D721Med (cell line): ENCODE data around the gene FOXP1.

ENCODE experiments used
- DNase-seq: peaks from one replicate; pipeline ENCODE4 v3.0.0; 2011; ENCODE audit warnings: low spot score; ENCODE audit not compliant: insufficient read length
- FAIRE-seq: peaks from 2 replicates; lab custom pipeline; 2011; peaks lifted over from hg19 to GRCh38; lab: Jason Lieb, UNC
- CTCF ChIP-seq: IDR thresholded peaks from 2 replicates; pipeline ENCODE4 v1.5.1; 2012; ENCODE audit warnings: mild to moderate bottlenecking, control low read depth; ENCODE audit not compliant: insufficient read depth; ENCODE audit errors: missing control alignments

FOXP1 gene

DNA sequence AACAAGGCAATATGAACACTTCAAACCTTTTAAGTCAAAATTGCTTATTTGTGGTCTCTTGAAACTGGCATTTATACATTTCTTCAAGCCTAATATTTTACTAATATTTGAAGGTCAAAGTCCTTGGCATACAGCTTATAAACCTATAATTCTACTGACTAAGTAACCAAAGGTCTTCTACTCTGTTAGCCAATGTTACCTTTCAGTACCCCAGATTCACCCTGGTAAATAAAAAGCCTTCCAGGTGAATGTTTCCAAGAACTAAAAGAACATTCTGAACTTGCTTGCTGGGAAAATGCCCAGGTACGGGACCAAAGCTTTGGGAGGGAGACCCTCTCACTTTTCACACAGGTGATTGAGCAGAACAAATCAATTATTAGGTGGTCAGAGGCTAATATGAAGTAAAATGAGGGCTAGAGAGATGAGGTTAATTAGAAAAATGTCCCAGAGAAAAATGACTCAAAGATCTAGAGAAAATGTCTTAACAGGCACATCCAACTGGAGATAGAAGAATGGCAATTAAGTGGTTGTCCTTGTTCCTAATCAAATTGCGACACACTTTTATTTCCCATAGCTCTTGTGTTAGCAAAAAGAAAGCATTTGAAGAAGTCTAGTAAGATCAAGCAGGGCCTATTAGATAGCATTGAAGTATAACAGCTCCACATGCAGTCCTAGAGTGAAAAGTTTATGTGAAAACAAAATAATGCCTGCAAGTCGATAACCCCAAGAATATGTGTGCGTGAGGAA is 232.0 kb downstream of the FOXP1 start:
- FAIRE-seq: no peak
- no peak for DNase-seq
- TF ChIP-seq CTCF: no peak

DNA sequence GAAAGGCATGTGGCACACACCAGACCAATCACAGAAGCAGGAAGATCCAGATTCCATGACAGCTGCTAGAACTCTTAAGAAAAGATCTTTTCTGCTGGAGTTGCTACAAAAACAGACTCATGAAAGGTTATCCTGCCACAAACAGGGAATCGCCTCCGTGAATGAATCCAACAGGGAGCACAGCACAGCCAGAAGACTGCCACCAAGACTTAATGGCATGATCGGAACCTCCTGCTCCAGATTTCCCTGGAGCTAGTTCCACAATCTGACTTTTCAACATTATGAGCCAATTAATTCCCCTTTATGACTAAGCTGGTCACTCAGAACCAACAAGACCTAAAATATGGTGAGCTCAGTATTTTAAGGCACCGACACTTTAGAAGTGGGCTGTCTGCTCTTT is 232.5 kb downstream of the FOXP1 start:
- DNase-seq: no peak
- FAIRE-seq: no peak
- TF ChIP-seq CTCF: no peak

DNA sequence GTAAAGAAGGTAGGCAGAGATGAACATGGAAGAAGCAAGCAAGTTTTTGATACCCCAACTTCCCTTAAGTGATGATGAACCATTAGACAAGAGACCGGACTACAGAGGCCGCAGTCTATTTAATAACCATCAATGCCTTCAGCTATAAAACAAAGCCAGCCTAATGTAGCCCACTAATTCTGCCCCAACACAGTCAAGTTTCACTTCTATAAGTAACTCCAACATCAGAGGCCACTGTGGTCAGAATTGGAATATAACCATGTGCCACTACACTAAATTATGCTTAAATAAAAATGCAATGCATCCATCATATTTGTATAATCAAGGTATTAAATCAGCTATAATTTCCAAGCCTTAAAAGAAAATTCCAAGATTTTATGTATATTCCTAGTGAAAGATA is 234.7 kb downstream of the FOXP1 start:
- no peak for DNase-seq
- no peak for FAIRE-seq
- no peak for TF ChIP-seq CTCF

- no peak for TF ChIP-seq CTCF
- DNase-seq: no peak
- no peak for FAIRE-seq
Observed at GRCh38 chr3:71348001-71348632, 235.4 kb downstream of the FOXP1 start.

DNA sequence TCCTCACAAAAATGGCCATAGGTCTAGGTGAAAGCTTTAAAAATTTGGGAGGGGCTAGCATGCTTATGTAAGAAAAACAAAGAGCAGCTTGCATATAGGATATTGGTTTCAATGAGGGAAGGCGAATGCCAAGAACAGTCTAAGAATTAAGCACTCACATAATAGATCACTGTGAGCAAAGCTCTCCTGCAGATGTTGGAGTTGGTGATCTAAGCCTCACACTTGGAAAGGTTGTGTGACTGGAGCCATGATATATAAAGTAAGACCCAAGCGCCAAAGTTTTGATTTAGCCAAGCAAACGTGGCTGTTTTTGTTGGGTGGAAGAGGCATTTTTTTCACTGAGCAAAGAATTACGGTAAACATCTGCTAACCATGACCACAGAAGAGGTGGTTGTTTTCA is 237.5 kb downstream of the FOXP1 start:
- DNase-seq (no peak), FAIRE-seq (no peak)
- TF ChIP-seq CTCF: no peak

GRCh38 chr3:71345429-71346040 is 238.0 kb downstream of the FOXP1 start:
- no peak for TF ChIP-seq CTCF
- FAIRE-seq (no peak), DNase-seq (no peak)

- no peak for FAIRE-seq
- TF ChIP-seq CTCF: no peak
- DNase-seq: no peak
Observed at GRCh38 chr3:71341721-71342120, 241.8 kb downstream of the FOXP1 start.
